Activated CD8-positive, alpha-beta memory T cell treated with anti-CD3 and anti-CD28 coated beads for 24 hours (primary cell): ENCODE data around the gene GRIN1.
"Not testable (repeated sequence)": the region's sequence is repeated elsewhere in the genome, so short reads cannot be mapped to it uniquely, and the experiment has no call there.

Experiments used
- DNase-seq: peaks from one replicate; pipeline ENCODE4 v3.0.0-alpha.2; 2020

The GRIN1 gene

GRCh38 chr9:137111788-137112563, 27.0 kb upstream of the GRIN1 start:
- DNase-seq = no peak

- DNase-seq = no peak
Measured at GRCh38 chr9:137112564-137113384, 26.2 kb upstream of the GRIN1 start.

- DNase-seq = no peak
Measured at GRCh38 chr9:137113385-137114159, 25.4 kb upstream of the GRIN1 start.

GRCh38 chr9:137114220-137114612, 24.7 kb upstream of the GRIN1 start:
- no peak for DNase-seq

- peak; percentile 91 for DNase-seq
Measured at GRCh38 chr9:137114613-137115393, 24.2 kb upstream of the GRIN1 start, which contains the start of gene DPP7. TSS of gene DPP7 (minus strand) at chr9:137114733. CDS start at chr9:137114713, 20 bp downstream.

- DNase-seq = no peak
Measured at GRCh38 chr9:137115394-137116026, 23.4 kb upstream of the GRIN1 start.

- no peak for DNase-seq
Measured at GRCh38 chr9:137116027-137116507, 22.9 kb upstream of the GRIN1 start.

GRCh38 chr9:137116728-137117127, 22.2 kb upstream of the GRIN1 start:
- no peak for DNase-seq

- DNase-seq = no peak
Measured at GRCh38 chr9:137117269-137117731, 21.7 kb upstream of the GRIN1 start.

- not testable (repeated sequence) for DNase-seq
Measured at GRCh38 chr9:137118092-137118603, 20.8 kb upstream of the GRIN1 start.

GRCh38 chr9:137121927-137122795, 16.8 kb upstream of the GRIN1 start:
- DNase-seq = not testable (repeated sequence)

GRCh38 chr9:137122796-137123467, 16.0 kb upstream of the GRIN1 start:
- not testable (repeated sequence) for DNase-seq

- DNase-seq = no peak
Measured at GRCh38 chr9:137123468-137123837, 15.5 kb upstream of the GRIN1 start.

GRCh38 chr9:137123952-137124462, 14.9 kb upstream of the GRIN1 start:
- DNase-seq = not testable (repeated sequence)

- DNase-seq = no peak
Measured at GRCh38 chr9:137126786-137127185, 12.2 kb upstream of the GRIN1 start.

- no peak for DNase-seq
Measured at GRCh38 chr9:137127301-137128157, 11.4 kb upstream of the GRIN1 start.

- no peak for DNase-seq
Measured at GRCh38 chr9:137128158-137128861, 10.6 kb upstream of the GRIN1 start.
